Activated T-cell treated with anti-CD3 and anti-CD28 coated beads for 4 hours (primary cell): ENCODE results near the gene SMYD3.
A peak's percentile ranks its signal among the peaks of the same experiment; 100 is the strongest.

Experiments
- DNase-seq: peaks from one replicate; pipeline ENCODE4 v3.0.0-alpha.2; 2020

The SMYD3 gene

GRCh38 chr1:246002725-246003441, 504.2 kb downstream of the SMYD3 start:
- DNase-seq = peak; percentile 80

- DNase-seq = no peak
Measured at GRCh38 chr1:246001837-246002230, 505.2 kb downstream of the SMYD3 start.

- DNase-seq = no peak
Measured at GRCh38 chr1:246001142-246001836, 505.8 kb downstream of the SMYD3 start.

GRCh38 chr1:246000638-246001015, 506.5 kb downstream of the SMYD3 start:
- DNase-seq = no peak

GRCh38 chr1:245999697-246000637, 507.1 kb downstream of the SMYD3 start:
- no peak for DNase-seq

GRCh38 chr1:245997471-245998258, 509.4 kb downstream of the SMYD3 start:
- no peak for DNase-seq

GRCh38 chr1:245996811-245997210, 510.3 kb downstream of the SMYD3 start:
- no peak for DNase-seq

- DNase-seq = no peak
Measured at GRCh38 chr1:245995474-245995873, 511.6 kb downstream of the SMYD3 start.

- DNase-seq = no peak
Measured at GRCh38 chr1:245991266-245991665, 515.8 kb downstream of the SMYD3 start.

- no peak for DNase-seq
Measured at GRCh38 chr1:245990315-245991022, 516.6 kb downstream of the SMYD3 start.

- DNase-seq = no peak
Measured at GRCh38 chr1:245988393-245989078, 518.5 kb downstream of the SMYD3 start.

- no peak for DNase-seq
Measured at GRCh38 chr1:245987997-245988392, 519.1 kb downstream of the SMYD3 start.

- no peak for DNase-seq
Measured at GRCh38 chr1:245987577-245987976, 519.5 kb downstream of the SMYD3 start.

- DNase-seq = no peak
Measured at GRCh38 chr1:245987219-245987545, 519.9 kb downstream of the SMYD3 start.

- no peak for DNase-seq
Measured at GRCh38 chr1:245986404-245987218, 520.5 kb downstream of the SMYD3 start.

- no peak for DNase-seq
Measured at GRCh38 chr1:245984390-245985155, 522.5 kb downstream of the SMYD3 start.

- no peak for DNase-seq
Measured at GRCh38 chr1:245983294-245983967, 523.6 kb downstream of the SMYD3 start.

- no peak for DNase-seq
Measured at GRCh38 chr1:245979589-245979988, 527.5 kb downstream of the SMYD3 start.

GRCh38 chr1:245978915-245979314, 528.2 kb downstream of the SMYD3 start:
- DNase-seq = no peak
